Renal pelvis (tissue), 4 donors: ENCODE results near the gene SLC2A10. TPM values are rescaled to one million over a fixed set of nuclear protein-coding genes. Genes with fewer than 3 reads are reported as not detected.

Experiments
- DNase-seq: peaks from one replicate; pipeline ENCODE4 v3.0.0-alpha.2; 2013
- polyA plus RNA-seq, 3 donors: library from polyadenylated mRNA; unstranded; fragments of 120-200 nt; gene quantifications; one replicate each; pipeline ENCODE4 v1.2.1, GENCODE V29; 2013; ENCODE audit not compliant: insufficient read length in 3 of 3

Gene SLC2A10
- polyA plus RNA-seq, 3 donors = 15.2 to 18.8 (median 18.0) TPM

DNA sequence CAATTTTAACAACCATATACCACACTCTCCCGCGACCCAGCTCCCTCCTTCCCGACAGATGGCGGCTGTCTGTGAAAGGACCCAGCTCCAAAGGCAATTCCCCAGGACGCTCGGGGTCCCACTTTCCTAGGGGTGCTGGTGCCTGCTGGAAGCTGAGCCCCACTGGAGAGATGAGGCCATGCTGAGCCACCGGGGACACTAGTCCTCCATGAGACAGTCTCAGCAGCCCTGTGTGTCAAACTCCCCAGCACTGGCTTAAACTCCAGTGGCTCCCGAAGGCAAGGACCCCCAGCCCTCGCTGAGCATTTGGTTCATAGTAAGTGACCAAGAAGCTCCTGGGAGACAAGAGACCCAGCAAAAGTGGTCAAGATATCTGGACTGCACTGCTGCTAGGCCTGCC, 52.1 kb downstream of the SLC2A10 start:
- DNase-seq = no peak

- DNase-seq = no peak
These were observed 54.6 kb downstream of the SLC2A10 start for GRCh38 chr20:46764068-46764467.

- no peak for DNase-seq
These were observed 56.2 kb downstream of the SLC2A10 start for GRCh38 chr20:46765506-46766120.

DNA sequence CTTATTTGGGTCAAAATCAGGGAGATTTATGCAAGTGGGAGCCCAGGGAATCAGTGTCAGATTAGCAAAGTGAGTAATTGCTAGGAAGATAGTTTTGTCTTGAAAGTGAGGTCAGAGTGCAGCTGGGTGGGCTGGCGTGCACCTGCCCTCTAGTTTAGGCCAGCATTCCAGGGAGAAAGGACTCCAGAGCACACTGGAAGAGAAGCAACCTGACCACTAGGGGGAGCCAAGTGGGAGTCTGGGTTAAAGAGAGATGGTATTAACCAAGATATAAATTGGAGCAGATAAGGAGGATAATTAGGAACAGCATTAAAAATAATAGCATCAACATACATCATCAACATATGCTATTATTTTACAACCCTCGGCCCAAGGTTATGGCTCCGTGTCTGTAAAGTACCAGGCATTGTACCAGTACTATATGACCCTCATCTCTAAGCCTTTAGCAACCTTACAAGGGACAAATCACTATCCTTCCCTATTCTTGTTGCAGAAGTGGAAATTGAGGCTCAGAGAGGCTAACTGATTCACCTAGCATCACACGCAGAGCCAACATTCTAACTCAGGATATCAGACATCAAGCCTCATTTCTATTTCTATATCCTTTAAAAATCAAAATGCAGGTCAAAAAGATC, 57.8 kb downstream of the SLC2A10 start:
- no peak for DNase-seq

GRCh38 chr20:46770330-46771194, 61.1 kb downstream of the SLC2A10 start:
- DNase-seq = no peak

GRCh38 chr20:46771195-46771588, 61.7 kb downstream of the SLC2A10 start:
- DNase-seq = no peak

DNA sequence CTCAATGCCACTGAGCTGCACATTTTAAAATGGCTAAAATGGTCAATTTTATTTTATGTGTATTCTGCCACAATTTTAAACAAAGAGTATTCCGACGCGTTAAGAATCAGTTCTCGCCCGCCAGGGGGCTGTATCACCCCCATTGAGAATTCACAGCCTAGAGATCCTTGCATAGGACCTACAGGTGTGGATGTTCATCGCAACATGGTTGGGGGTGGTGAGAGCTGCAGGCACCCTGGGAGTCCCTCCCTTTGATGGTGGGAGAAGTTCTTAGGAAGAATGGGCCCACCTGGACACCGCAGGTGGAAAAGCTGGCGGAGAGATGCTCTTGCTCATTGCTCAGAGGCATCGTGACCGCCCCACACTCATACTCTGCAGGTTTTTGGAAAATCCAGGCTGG, 63.5 kb downstream of the SLC2A10 start:
- no peak for DNase-seq

GRCh38 chr20:46773680-46774079, 64.2 kb downstream of the SLC2A10 start:
- no peak for DNase-seq

DNA sequence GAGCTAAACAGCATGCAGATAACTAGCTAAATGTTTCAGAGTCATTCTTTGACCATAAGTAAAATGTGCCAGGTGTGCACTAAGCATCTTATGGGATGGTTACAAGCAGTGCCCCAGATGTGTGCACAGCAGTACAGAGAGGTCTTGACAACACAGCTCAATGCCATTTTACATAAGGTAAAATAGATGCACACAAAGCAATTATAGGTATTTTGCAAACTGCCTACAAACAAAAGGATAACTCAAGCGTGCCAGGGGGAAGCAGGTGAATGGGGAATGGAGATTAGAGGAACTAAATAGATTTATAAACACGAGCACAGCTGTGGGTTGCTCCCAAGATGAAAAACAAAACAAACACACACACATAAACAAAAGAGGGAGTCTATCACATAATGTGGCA, 64.8 kb downstream of the SLC2A10 start:
- DNase-seq = no peak

DNA sequence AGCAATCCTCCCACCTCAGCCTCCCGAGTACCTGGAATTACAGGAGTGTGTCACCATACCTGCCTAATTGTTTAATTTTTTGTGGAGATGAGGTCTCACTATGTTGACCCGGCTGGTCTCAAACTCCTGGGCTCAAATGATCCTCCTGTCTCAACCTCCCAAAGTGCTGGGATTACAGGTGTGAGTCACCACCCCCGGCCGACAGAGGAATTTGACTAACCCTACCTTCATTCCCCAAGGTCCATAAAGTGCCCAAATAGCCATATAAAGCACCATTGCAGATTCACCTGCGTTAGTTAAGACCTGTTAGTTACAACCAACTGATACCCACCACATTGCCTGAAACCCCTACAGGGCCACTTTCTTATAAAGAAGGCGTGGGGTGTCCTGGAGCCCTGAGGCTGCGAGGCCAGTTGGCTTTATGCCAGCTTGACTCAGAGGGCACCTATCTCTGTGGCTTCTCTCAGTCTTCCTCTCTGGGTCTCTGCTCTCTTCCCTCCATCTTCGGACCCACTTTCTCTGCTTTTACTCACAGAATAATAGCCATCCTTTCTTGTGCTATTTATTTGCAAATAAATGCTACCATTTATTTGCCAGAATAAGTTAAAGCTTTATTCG, 65.6 kb downstream of the SLC2A10 start:
- no peak for DNase-seq

GRCh38 chr20:46775806-46776205, 66.4 kb downstream of the SLC2A10 start:
- DNase-seq = no peak

DNA sequence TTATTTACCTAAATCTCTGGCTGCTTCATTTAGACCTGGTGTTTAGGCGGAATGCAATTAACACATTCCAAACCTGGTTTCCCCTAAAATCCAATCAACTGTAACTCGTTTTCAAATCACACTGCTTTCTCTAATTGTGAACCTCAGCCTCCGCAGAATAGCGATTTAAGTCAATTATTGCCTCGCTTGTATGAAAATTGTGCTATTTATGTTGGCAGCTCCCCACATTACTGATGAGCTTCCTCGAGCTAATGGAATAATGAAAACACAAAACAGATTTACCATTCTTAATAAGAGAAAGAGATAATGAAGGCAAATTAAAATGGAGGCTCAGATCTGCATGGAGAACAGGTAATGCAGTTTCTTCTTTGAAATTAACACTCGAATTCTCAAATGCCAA, 67.9 kb downstream of the SLC2A10 start:
- no peak for DNase-seq

GRCh38 chr20:46779831-46780230, 70.4 kb downstream of the SLC2A10 start:
- DNase-seq = no peak

- no peak for DNase-seq
These were observed 75.1 kb downstream of the SLC2A10 start for GRCh38 chr20:46784436-46785127.

Other genes with a start within 250 kb of the SLC2A10 start
- 10 to 100 TPM; 24.1 to 44.9 (median 40.5) TPM for gene ZNF334, start 196.1 kb upstream of the SLC2A10 start, polyA plus RNA-seq
- gene OCSTAMP, start 159.0 kb upstream of the SLC2A10 start, polyA plus RNA-seq = under 1 TPM in 1 of 3 donors, not detected in 2; 0.10 TPM
- 10 to 100 TPM; 18.5 to 32.4 (median 20.8) TPM for gene SLC13A3, start 58.2 kb upstream of the SLC2A10 start, polyA plus RNA-seq
- 10 to 100 TPM; 16.0 to 17.2 (median 16.3) TPM for gene TP53RK, start 20.2 kb upstream of the SLC2A10 start, polyA plus RNA-seq
- gene EYA2, start 185.2 kb downstream of the SLC2A10 start, polyA plus RNA-seq = under 1 TPM; 0.53 to 0.81 (median 0.78) TPM